ENCODE results near the gene CAMK2G.

Gene CAMK2G

GRCh38 chr10:73762915-73763314 lies 111.4 kb downstream of the CAMK2G start:
- DNase-seq, result no peak
